CD4-positive, alpha-beta T cell treated with Interleukin-15 for 4 hours (primary cell): Measurements from ENCODE around the gene SKI.
A peak's percentile ranks its signal among the peaks of the same experiment; 100 is the strongest.

Source experiments
- DNase-seq: peaks from one replicate; pipeline ENCODE4 v3.0.0-alpha.2; 2020; ENCODE audit warnings: low spot score

SKI gene

GRCh38 chr1:2277741-2278488, 49.8 kb downstream of the SKI start:
- no peak for DNase-seq

GRCh38 chr1:2278591-2279209, 50.6 kb downstream of the SKI start:
- DNase-seq = no peak

GRCh38 chr1:2279210-2279639, 51.1 kb downstream of the SKI start:
- no peak for DNase-seq

- DNase-seq = no peak
Measured at GRCh38 chr1:2279817-2280216, 51.7 kb downstream of the SKI start.

- DNase-seq = no peak
Measured at GRCh38 chr1:2282556-2283270, 54.6 kb downstream of the SKI start.

GRCh38 chr1:2283371-2283990, 55.4 kb downstream of the SKI start:
- DNase-seq = no peak

- no peak for DNase-seq
Measured at GRCh38 chr1:2283991-2284895, 56.1 kb downstream of the SKI start.

GRCh38 chr1:2284932-2285331, 56.8 kb downstream of the SKI start:
- DNase-seq = no peak

- DNase-seq = no peak
Measured at GRCh38 chr1:2286923-2287322, 58.8 kb downstream of the SKI start.

GRCh38 chr1:2287649-2288048, 59.5 kb downstream of the SKI start:
- no peak for DNase-seq

GRCh38 chr1:2288311-2288710, 60.2 kb downstream of the SKI start:
- DNase-seq = no peak

- DNase-seq = no peak
Measured at GRCh38 chr1:2288816-2289536, 60.9 kb downstream of the SKI start.

GRCh38 chr1:2289607-2290006, 61.5 kb downstream of the SKI start:
- no peak for DNase-seq

- DNase-seq = no peak
Measured at GRCh38 chr1:2290171-2290578, 62.1 kb downstream of the SKI start.

GRCh38 chr1:2290595-2291510, 62.7 kb downstream of the SKI start:
- peak; percentile 85 for DNase-seq

- no peak for DNase-seq
Measured at GRCh38 chr1:2291577-2291976, 63.5 kb downstream of the SKI start.

- no peak for DNase-seq
Measured at GRCh38 chr1:2292725-2293450, 64.8 kb downstream of the SKI start.

GRCh38 chr1:2294033-2294724, 66.1 kb downstream of the SKI start:
- DNase-seq = no peak

GRCh38 chr1:2294725-2295078, 66.6 kb downstream of the SKI start:
- no peak for DNase-seq
